Measurements from ENCODE around the gene FAM168A.
A peak's percentile ranks its signal among the peaks of the same experiment; 100 is the strongest.
"Not testable (repeated sequence)": the region's sequence is repeated elsewhere in the genome, so short reads cannot be mapped to it uniquely, and the experiment has no call there.

Gene FAM168A

GRCh38 chr11:73596547-73596946 is 1.4 kb downstream of the FAM168A start:
- no peak for DNase-seq (ENCODE audit: low spot score)

DNA sequence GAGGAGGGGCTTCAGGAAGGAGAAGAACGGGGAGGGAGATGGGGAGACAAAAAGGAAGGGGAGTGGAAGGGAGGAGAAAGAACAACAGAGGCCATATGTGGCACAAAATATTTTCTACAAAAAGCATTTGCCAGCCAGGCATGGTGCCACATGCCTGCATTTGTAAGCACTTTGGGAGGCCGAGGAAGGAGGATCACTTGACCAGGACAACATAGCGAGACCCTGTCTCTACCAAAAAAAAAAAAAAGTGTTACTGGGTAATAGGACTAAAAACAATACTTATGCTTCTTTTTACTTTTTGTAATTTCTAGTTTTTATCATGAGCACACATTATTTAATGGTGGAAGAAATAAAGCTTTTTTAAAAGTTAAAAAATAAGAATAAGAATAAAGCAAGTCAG is 5.3 kb downstream of the FAM168A start:
- DNase-seq (ENCODE audit: low spot score), result no peak

- no peak for DNase-seq (ENCODE audit: low spot score)
Measured at GRCh38 chr11:73591743-73592142, 6.2 kb downstream of the FAM168A start.

GRCh38 chr11:73590991-73591390 is 6.9 kb downstream of the FAM168A start:
- DNase-seq (ENCODE audit: low spot score), result no peak

- no peak for DNase-seq (ENCODE audit: low spot score)
Measured at GRCh38 chr11:73586791-73587190, 11.1 kb downstream of the FAM168A start.

GRCh38 chr11:73585834-73586575 is 11.9 kb downstream of the FAM168A start:
- no peak for DNase-seq (ENCODE audit: low spot score)

DNA sequence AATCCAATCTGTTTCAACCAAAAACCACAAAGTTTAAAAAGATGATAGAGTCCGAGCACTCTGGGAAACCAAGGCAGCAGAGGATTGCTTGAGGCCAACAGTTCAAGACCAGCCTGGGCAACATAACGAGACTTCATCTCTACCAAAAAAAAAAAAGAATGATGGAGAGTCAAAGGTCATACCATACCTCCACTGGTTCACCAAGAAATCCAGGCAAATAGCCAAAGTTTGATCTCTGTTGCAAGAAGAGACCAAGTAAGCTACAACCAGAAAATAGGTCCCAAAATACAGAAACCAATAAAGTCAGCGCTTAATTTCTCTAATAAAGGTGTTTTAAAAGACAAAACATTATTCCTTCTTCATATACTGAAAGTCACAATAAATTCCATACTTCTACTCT is 13.1 kb downstream of the FAM168A start:
- no peak for DNase-seq (ENCODE audit: low spot score)

DNA sequence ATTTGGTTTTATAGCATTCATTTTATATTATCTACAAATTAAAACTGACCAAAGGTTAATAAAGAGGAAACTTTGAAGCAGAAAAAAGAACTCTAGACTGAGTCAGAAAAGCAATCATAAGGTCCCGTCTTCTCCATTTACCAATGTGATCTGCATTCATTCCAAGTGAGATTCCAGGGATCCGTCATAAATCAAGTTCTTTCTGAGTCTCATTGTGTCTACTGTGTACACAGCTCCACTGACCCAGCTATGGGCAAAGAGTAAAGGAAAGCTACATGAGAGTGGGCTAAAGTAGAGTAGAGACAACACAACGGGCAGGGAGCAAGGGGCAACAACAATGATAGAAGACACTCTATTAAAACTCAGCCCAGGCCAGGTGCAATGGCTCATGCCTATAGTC is 15.3 kb downstream of the FAM168A start:
- no peak for DNase-seq (ENCODE audit: low spot score)

DNA sequence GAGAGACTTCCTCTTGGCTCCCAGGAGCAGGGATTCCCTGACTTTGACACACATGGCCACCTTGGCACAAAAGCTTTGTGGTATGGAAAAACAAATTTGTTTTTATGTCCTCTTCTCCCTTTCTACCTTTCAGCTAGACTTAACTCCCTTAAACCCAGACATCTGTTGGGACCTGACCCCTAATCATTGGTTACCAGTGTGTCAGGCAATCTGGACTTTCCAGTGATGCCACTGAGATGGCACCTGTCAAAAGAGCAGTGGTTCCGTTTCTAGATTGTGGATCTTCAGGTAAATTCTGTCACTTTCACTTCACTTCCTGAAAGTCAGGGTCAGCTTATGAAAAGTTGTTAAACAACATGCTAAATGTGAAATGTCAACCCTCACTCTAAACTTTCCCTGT is 17.2 kb downstream of the FAM168A start:
- DNase-seq (ENCODE audit: low spot score), result not testable (repeated sequence)

- DNase-seq (ENCODE audit: low spot score), result no peak
Measured at GRCh38 chr11:73579641-73580434, 18.1 kb downstream of the FAM168A start.

DNA sequence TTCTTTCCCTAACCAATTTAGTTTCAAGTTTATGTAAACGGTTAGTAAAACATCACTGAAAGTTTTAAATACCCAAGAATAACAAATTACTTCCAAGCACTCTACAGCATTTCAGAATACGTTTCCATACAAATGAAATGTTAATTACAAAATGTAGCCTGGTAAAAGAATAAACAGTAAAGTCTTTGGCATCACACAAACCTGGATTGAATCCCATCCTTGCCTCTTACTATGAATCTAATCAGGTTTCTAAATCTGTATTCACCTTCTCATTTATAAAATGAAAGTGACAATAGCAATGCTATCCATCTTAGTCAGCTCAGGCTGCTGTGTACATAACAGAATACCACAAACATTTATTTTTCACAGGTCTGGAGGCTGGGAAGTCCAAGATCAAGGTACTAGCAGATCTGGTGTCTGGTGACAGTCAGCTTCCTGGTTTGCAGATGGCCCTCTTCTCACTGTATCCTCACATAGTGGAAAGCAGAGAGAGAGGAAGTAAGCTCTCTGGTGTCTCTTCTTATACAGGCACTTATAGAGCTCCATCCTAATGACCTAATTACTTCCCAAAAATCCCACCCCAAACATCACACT is 19.2 kb downstream of the FAM168A start:
- DNase-seq (ENCODE audit: low spot score), result peak; percentile 11

DNA sequence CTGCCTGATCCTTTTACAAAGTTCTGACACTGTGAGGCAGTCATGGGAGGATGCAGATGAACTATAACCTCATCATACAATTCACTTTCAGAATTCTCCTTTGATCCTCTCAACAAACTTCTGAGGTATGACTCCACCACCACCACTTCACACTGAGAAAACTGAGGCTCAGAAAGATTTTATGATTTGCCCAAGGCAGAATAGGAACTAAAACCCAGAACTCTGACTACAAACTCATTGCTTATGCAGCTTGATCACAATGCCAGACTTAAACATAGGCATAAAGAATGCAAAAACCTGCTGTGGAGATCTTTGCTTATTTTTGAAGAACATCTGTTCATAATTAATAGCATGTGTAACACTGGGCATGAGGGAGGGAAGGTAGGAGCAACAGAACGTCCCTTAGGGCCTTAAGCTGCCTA is 20.4 kb downstream of the FAM168A start:
- no peak for DNase-seq (ENCODE audit: low spot score)

GRCh38 chr11:73576185-73576614 is 21.7 kb downstream of the FAM168A start:
- no peak for DNase-seq (ENCODE audit: low spot score)

DNA sequence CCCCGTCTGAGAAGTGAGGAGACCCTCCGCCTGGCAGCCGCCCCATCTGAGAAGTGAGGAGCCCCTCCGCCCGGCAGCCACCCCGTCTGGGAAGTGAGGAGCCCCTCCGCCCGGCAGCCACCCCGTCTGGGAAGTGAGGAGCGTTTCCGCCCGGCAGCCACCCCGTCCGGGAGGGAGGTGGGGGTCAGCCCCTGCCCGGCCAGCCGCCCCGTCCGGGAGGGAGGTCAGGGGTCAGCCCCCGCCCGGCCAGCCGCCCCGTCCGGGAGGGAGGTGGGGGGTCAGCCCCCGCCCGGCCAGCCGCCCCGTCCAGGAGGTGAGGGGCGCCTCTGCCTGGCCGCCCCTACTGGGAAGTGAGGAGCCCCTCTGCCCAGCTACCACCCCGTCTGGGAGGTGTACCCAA is 25.9 kb downstream of the FAM168A start:
- not testable (repeated sequence) for DNase-seq (ENCODE audit: low spot score)

DNA sequence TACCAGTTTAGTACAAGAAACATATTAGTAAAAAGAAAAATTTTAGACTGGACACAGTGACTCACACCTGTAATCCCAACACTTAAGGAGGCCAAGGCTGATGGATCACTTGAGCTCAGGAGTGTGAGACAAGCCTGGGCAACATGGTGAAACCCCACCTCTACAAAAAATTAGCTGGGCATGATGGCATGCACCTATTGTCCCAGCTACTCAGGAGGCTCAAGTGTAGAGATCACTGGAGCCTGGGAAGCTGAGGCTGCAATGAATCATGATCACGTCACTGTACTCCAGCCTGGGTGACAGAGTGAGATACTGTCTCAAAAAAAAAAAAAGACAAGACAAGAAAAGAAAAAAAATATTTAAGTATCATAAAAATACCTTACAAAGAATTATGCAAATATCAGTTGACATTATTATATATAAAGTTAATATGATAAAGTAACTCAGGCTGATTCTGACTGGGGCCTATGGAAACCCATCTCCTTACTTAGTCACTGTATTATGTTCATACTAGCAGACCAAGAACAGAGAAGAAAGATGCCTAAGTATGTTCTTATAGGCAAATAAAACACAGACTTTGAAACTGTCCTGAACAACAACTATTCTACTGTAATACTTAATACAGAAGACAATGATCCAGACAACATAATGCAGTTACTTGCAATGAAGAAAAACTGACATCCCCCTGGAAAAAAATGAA is 27.3 kb downstream of the FAM168A start:
- no peak for DNase-seq (ENCODE audit: low spot score)

GRCh38 chr11:73566977-73567755 is 30.7 kb downstream of the FAM168A start:
- DNase-seq (ENCODE audit: low spot score), result no peak

DNA sequence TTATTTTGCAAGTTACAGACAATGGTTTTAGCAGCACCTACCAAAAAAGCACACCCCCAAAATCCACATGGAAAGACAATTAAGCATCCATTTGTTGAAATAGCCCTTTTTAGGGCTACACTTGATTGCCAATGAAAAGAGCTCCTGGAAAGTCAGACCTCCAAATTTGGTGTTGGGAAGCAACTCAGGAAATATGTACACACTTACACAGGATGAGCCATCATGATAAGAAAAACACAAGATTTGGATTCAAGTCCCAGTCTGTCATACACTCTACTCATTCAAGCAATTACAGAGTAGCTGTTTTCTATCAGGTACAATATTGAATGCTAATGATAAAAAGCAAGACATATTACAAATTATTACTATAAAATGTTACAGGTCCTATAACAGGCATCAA is 31.5 kb downstream of the FAM168A start:
- DNase-seq (ENCODE audit: low spot score), result no peak

GRCh38 chr11:73565804-73566203 is 32.1 kb downstream of the FAM168A start:
- DNase-seq (ENCODE audit: low spot score), result no peak

- no peak for DNase-seq (ENCODE audit: low spot score)
Measured at GRCh38 chr11:73564903-73565302, 33.0 kb downstream of the FAM168A start.

DNA sequence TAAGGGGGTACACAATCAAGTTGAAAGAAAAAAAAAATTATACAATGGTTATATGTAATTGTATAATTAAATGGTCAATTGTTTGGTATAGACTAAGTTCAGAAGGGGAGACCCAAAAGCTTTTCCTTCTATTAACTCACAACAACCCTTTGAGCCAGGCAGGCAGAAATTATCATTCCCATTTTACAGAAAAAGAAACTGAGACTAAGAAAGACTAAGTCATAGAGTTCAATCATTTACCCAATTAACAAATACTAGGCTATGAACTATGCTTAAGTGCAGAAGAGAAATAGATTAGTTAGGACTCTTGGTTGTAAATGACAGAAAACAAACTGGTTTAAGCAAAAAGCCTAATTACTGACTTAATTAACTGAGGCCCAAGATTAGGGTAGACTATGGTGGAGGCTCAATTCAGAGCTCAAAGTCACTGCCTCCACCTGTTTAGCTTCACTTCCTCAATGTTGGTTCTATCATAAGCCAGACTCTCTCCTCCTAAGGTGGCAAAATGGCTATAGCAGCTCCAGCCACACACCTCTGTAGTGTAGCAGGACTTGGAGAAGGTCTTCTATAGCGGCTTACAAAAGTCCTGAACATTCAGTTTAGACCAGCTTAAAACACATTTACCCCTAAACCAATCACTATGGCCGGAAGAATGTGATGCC is 34.2 kb downstream of the FAM168A start:
- no peak for DNase-seq (ENCODE audit: low spot score)

DNA sequence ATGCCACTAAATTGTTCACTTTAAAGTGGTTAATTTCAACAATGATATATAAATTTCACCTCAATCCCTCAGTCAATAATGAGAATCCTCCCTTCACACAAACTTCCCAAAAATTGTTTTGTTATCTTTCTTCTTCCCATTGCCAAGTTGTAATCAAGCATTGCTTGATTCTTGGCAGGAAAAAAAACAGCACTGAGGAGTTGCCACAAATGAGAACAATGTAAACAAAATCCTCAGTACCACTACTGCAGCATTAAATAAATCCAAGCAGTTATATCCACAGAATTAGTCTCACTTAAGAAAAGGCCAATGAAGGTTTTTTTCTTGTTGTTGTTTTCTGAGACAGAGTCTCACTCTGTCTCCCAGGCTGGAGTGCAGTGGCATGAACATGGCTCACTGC is 38.2 kb downstream of the FAM168A start:
- no peak for DNase-seq (ENCODE audit: low spot score)

All from SW480 (cell line).